NCI-H146 (cell line): ENCODE results near the gene TTLL11.
A peak's percentile ranks its signal among the peaks of the same experiment; 100 is the strongest.

Source experiments
- DNase-seq: peaks from one replicate; lab custom pipeline; 2025; lab: John Stamatoyannopoulos, UW

Gene TTLL11

GRCh38 chr9:121974421-121974820 lies 118.7 kb downstream of the TTLL11 start:
- no peak for DNase-seq

GRCh38 chr9:121972501-121972981 lies 120.6 kb downstream of the TTLL11 start:
- DNase-seq = no peak

- no peak for DNase-seq
These were observed 125.1 kb downstream of the TTLL11 start for GRCh38 chr9:121968056-121968455.

- DNase-seq = no peak
These were observed 126.4 kb downstream of the TTLL11 start for GRCh38 chr9:121966706-121967105.

- DNase-seq = no peak
These were observed 129.5 kb downstream of the TTLL11 start for GRCh38 chr9:121963528-121963995.

GRCh38 chr9:121962421-121962820 lies 130.7 kb downstream of the TTLL11 start:
- no peak for DNase-seq

- no peak for DNase-seq
These were observed 132.4 kb downstream of the TTLL11 start for GRCh38 chr9:121960665-121961064.

GRCh38 chr9:121958530-121958929 lies 134.6 kb downstream of the TTLL11 start:
- peak; percentile 42 for DNase-seq

- peak; percentile 37 for DNase-seq
These were observed 136.3 kb downstream of the TTLL11 start for GRCh38 chr9:121956808-121957207.

- no peak for DNase-seq
These were observed 137.5 kb downstream of the TTLL11 start for GRCh38 chr9:121955649-121956048.

- no peak for DNase-seq
These were observed 138.5 kb downstream of the TTLL11 start for GRCh38 chr9:121954477-121955140.

- DNase-seq = no peak
These were observed 140.5 kb downstream of the TTLL11 start for GRCh38 chr9:121952611-121953010.

- no peak for DNase-seq
These were observed 142.2 kb downstream of the TTLL11 start for GRCh38 chr9:121950866-121951265.

- no peak for DNase-seq
These were observed 142.7 kb downstream of the TTLL11 start for GRCh38 chr9:121950441-121950840.

GRCh38 chr9:121949766-121950165 lies 143.3 kb downstream of the TTLL11 start:
- DNase-seq = no peak

- DNase-seq = no peak
These were observed 143.7 kb downstream of the TTLL11 start for GRCh38 chr9:121949364-121949763.

GRCh38 chr9:121947775-121948174 lies 145.3 kb downstream of the TTLL11 start:
- peak; percentile 44 for DNase-seq

GRCh38 chr9:121946465-121946864 lies 146.6 kb downstream of the TTLL11 start:
- DNase-seq = no peak

GRCh38 chr9:121945849-121946248 lies 147.3 kb downstream of the TTLL11 start:
- DNase-seq = no peak

GRCh38 chr9:121945281-121945680 lies 147.8 kb downstream of the TTLL11 start:
- no peak for DNase-seq

- no peak for DNase-seq
These were observed 148.4 kb downstream of the TTLL11 start for GRCh38 chr9:121944711-121945191.

GRCh38 chr9:121943463-121943862 lies 149.6 kb downstream of the TTLL11 start:
- no peak for DNase-seq

GRCh38 chr9:121942866-121943382 lies 150.2 kb downstream of the TTLL11 start:
- DNase-seq = no peak

- no peak for DNase-seq
These were observed 150.8 kb downstream of the TTLL11 start for GRCh38 chr9:121942313-121942712.
